ENCODE data around the gene ZNF587B.
"Not testable (repeated sequence)": the region's sequence is repeated elsewhere in the genome, so short reads cannot be mapped to it uniquely, and the experiment has no call there.

ZNF587B gene

GRCh38 chr19:57870225-57870624 is 40.1 kb downstream of the ZNF587B start:
- no peak overlapping the region for H3K4me3 ChIP-seq (ENCODE audit: low read depth, low read length)
- DNase-seq (ENCODE audit: low read depth), result no peak
- TF ChIP-seq CTCF (IDR thresholded peaks at IDR 0.05; ENCODE audit: low read depth, low read length, missing control alignments), result no peak
- in situ Hi-C loops (cut with HindIII; ENCODE audit: low sequenced_read_pairs), result no loop called here

GRCh38 chr19:57872450-57872849 is 42.4 kb downstream of the ZNF587B start:
- TF ChIP-seq CTCF (IDR thresholded peaks at IDR 0.05; ENCODE audit: low read depth, low read length, missing control alignments), result no peak
- in situ Hi-C loops (cut with HindIII; ENCODE audit: low sequenced_read_pairs), result no loop called here
- DNase-seq (ENCODE audit: low read depth), result no peak
- H3K4me3 ChIP-seq (ENCODE audit: low read depth, low read length), result no peak overlapping the region

- in situ Hi-C loops (cut with HindIII; ENCODE audit: low sequenced_read_pairs); H3K4me3 ChIP-seq (ENCODE audit: low read depth, low read length); DNase-seq (ENCODE audit: low read depth): not testable (repeated sequence)
These were observed 44.0 kb downstream of the ZNF587B start for GRCh38 chr19:57873883-57874799.

- in situ Hi-C loops (cut with HindIII; ENCODE audit: low sequenced_read_pairs), result no loop called here
- no peak for TF ChIP-seq CTCF (IDR thresholded peaks at IDR 0.05; ENCODE audit: low read depth, low read length, missing control alignments)
- no peak overlapping the region for H3K4me3 ChIP-seq (ENCODE audit: low read depth, low read length)
- no peak for DNase-seq (ENCODE audit: low read depth)
These were observed 55.9 kb downstream of the ZNF587B start for GRCh38 chr19:57886046-57886445.

- in situ Hi-C loops (cut with HindIII; ENCODE audit: low sequenced_read_pairs), result no loop called here
- peak overlapping the region; percentile 86 for H3K4me3 ChIP-seq (ENCODE audit: low read depth, low read length)
- TF ChIP-seq CTCF (IDR thresholded peaks at IDR 0.05; ENCODE audit: low read depth, low read length, missing control alignments), result no peak
These were observed 57.3 kb downstream of the ZNF587B start for GRCh38 chr19:57887195-57887941.

GRCh38 chr19:57888107-57888559 is 58.0 kb downstream of the ZNF587B start:
- peak overlapping the region; percentile 86 for H3K4me3 ChIP-seq (ENCODE audit: low read depth, low read length)
- in situ Hi-C loops (cut with HindIII; ENCODE audit: low sequenced_read_pairs), result no loop called here
- no peak for DNase-seq (ENCODE audit: low read depth)
- TF ChIP-seq CTCF (IDR thresholded peaks at IDR 0.05; ENCODE audit: low read depth, low read length, missing control alignments), result no peak

More at GRCh38 chr19:57887195-57887941, 57.3 kb downstream of the ZNF587B start:
- DNase-seq (ENCODE audit: low read depth), result no peak

Measured in astrocyte of the cerebellum (primary cell).